HL-60 (cell line): ENCODE results near the gene RAVER1.

Experiments used
- CTCF ChIP-seq: IDR thresholded peaks from one replicate; pipeline ENCODE4 v1.5.1; 2011; ENCODE audit warnings: low read length, control low read depth, inconsistent platforms; ENCODE audit not compliant: insufficient read depth
- POLR2AphosphoS5 ChIP-seq: IDR thresholded peaks from 2 replicates; pipeline ENCODE4 v1.6.1; 2012; ENCODE audit warnings: low read depth
- REST ChIP-seq: IDR thresholded peaks from 2 replicates; pipeline ENCODE4 v1.6.1; 2012; ENCODE audit warnings: low read depth; ENCODE audit not compliant: insufficient replicate concordance
- SPI1 ChIP-seq: IDR thresholded peaks from 2 replicates; pipeline ENCODE4 v1.6.1; 2012; ENCODE audit warnings: low read depth, mild to moderate bottlenecking, borderline replicate concordance

GRCh38 chr19:10320602-10321416 lies 12.5 kb downstream of the RAVER1 start:
- TF ChIP-seq CTCF (no peak), SPI1 (no peak), POLR2AphosphoS5 (no peak), REST (no peak)
